ENCODE data around the gene CAPZB. TPM values are rescaled to one million over a fixed set of nuclear protein-coding genes. Genes with fewer than 3 reads are reported as not detected.

The CAPZB gene
- total RNA-seq, 1 donor from 2014 or later = 38.4 TPM

DNA sequence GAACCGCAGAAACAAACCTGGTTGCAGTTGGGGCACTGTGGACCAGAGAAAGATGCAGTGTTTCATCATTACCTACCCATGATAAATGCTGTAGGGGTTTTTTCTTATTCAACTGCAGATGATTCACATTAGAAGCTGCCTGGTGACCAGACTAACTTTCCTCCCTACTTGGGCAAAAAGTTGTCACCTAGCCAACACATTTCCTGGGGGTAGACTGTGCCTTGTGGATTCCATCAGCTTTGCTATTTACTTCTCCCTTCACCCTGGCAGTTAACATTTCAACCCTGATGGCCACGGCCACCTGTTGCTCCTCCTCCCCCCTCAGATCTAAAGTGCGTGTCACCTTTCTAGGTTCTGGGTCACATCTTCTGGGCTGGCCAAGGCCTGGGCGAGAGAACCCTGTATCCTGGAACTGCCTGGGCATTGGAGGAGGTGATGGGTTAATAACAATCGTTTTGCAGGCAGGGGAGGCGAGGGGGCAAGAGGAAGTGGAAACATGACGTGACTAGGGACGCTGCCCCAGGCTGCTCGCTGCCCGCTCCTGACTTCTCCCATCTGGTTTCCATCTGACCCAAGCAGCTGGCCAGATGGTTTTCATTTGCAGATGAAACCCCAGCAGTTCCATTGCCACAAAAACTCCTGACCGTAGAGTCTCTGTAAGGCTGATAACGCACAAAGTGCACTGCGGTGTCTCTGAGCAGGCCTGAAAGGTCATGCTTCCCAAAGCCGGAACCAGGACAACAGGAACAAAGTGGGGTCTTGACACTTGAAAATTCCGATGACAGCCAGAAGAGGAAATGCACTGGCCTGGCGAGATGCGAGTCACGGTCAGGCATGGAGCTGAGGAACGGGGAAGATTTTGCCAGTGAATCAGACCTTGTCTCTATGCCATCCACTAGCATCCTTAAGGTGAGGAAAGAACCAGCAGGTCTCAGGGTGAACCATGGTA is 36.6 kb downstream of the CAPZB start:
- no peak for DNase-seq

DNA sequence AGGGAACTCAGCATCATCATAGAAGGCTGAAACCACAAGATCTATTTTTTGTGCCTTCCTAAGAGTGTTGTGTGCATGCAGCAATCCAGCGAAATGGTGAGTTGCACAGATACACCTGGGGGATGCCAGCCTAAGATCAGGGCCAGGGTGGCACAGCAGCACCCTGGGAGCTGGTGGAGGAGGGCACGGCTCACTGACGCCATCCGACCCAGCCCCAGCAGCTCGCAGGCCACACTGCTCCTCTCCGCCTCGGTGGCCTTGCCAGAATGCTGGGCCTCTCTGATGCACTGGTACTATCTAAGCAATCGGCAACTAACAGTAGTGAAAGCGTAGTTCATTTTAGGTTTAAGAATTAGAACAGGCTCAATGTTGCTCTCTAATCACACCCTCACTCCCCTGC is 37.8 kb downstream of the CAPZB start:
- DNase-seq = no peak

DNA sequence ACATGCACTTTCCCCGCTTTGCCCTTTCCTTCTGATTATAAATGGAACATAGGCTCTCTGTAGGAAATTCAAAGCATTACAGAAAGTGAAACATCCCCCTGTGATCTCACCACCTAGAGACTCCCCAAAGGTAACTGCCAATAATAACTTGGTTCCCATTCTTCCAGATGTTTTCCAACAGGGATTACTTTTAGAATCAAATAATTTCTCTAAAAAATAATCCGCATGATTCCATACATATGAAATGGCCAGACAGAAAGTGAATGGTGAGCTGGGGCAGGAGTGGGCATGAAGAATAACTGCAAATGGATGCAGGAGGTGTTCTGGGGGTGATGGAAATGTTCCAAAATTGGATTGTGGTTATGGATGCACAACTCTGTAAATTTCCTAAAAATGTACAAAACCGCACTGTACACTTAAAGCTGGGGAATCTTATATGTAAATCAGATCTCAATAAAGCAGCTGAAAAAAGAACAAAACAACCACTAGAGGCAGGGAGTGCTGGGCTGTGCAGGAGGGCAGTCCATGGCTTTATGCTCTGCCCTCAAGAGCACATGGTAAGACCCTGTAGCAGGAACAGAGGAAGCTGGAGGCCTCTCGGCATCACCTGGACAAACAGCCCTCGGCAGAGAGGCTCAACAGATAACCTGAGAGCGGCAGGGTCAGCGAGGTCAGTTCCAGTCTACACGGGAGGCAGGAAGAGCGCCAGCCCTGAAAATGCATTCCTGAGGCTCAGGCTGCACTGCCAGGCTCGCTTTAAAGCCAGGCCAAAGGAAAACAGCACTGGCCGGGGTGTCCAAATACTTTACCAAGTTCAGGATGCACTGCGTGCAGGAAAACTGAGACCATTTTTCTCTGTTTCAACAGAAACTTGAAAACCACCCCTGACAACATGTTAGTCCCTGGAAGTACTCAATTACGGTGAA is 39.7 kb downstream of the CAPZB start:
- no peak for DNase-seq

DNA sequence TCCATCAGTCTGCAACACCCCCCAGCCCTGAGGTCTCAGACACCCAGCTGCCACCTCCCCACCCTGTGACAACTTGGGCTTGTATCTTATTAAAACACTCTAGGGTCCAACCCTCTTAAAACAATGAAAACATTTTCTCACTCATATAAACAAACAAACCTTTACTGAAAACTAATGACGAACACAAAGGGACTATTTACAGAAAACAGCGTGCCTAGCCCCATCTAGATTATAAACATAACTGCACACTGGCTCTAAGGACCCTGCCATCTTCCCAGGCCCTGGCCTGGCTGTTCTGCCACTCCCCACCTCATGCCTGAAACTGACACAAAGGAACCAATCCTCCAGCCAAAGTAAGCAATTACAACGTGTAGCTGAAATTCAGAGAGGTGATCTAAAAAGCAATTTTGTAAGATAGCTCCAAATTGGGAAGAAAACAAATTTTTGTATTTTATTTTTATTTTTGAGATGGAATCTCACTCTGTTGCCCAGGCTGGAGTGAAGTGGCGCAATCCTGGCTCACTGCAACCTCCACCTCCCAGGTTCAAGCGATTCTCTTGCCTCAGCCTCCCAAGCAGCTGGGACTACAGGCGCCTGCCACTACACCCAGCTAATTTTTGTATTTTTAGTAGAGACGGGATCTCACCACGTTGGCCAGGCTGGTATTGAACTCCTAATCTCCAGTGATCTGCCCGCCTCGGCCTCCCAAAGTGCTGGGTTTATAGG is 40.9 kb downstream of the CAPZB start:
- DNase-seq = no peak

DNA sequence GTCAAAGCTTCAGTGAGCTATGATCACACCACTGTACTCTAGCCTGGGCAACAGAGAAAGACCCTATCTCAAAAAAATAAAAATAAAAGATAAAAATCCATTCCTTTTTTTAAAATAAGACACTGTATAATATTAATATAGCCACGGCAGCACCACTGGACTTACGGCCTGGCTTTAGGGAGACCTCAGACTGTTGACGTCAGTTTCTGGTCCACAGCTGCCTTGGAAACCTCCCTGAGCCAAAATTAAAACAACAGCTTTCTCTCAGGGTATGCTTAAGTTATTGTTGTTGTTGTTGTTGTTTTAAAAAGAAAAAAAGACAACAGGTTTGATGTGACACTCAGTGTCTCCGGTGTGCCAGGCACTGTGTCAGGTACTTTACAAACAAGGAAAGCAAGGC is 42.0 kb downstream of the CAPZB start:
- DNase-seq = no peak

DNA sequence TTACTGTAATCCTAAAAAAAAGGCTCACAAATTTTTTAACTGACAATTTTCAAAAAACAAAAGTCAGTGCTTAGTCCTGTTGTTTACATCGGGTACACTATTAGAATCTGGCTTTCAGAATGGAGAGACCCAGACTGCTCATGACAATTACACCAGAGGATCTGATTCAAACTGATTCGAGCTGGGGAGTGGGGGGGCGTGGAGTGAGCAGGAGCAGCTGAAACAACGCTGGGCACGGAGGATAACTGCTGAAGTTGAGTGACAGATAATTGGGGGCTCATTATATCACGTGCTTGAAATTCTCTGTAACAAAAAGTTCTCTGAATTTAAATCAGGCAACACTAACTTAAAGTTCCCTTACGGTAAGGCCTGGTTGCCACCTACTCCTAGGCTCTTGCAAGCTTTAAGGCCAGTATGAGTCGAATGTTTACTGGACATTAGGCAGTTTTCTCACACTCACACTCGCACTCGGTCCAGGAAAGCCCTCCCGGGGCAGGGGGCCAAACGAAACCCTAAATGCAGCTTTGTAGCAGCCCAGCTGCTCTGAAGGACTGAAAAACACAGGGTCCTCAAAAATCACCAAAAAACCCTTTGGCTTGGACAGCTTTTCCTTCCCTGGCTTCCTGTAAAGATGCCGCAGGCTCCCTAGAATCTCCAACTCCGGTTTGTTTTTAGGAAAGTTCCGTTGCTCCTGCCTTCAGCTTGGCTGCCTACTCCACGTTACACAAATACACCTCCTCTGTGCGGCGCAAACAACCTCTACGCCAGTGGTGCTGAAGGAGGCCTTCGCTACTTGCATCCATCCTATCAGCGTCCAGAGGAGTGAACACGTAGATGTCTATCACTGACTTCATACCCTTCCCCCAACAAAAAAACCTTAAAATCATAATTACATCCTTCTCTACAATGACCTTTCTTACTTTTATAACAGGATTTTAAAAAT is 42.9 kb downstream of the CAPZB start:
- no peak for DNase-seq

DNA sequence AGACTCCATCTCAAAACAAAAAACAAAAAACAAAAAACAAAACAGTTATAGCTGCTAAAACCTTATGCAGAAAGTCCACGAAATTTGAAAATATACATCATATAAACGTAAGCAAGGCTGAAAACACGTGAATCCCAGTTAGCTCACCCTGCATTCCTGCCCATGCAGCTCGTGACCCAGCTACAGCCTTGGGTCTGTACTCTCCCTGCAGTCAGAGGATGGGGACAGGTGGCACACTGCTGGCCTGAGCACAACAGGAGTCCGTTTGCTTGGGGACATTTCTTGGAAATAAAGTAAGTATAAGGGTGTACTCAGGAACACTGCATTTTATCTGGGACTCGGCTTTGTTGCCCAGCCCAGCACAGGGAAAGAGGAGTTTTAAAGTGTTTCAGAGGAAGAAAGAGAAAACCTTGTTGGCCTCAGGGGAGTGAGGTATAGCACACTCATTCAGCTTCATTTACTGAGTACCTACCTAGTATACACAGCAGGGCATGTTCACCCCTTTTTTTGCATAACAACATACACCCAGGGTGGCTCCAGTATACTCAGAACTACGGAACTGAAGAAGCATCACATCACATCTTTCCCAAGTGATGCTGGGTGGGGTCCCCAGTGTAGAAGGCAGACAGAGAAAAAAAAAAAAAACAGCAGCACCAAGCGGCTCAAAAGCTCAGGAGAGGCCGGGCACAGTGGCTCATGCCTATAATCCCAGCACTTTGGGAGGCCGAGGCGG is 44.1 kb downstream of the CAPZB start:
- DNase-seq = no peak

DNA sequence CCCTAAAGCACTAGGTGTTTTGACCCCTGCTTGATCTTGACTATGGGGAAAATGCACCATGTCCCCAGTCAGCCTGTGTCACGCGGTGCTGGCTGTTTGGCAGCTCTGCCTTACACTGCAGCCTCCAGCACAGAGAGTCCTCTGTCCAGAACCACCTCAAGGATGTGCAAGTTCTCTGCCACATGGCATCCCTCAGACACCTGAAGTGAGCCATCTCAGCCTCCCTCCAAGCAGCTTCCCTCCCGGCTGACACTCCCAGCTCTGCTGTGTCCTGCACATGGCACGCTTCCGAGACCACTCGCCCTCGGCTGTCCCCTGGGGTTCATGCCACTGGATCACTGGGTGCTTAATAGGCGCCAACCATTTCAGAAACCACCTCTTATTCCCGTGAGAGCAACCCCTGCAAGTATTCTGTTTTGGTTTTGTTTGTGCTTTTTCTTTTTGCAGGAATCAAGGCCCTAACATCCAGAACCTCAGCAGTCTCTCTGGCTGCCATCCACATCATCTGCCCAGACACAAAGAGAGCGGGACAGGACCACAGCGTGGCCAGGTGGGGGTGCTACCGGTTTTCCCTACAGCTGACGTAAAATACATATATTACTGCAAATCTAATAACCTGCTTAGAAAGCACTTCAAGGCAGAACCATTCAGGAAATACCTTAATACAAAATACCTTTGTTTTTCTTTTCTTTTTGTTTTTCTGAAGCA is 45.7 kb downstream of the CAPZB start:
- DNase-seq = no peak

DNA sequence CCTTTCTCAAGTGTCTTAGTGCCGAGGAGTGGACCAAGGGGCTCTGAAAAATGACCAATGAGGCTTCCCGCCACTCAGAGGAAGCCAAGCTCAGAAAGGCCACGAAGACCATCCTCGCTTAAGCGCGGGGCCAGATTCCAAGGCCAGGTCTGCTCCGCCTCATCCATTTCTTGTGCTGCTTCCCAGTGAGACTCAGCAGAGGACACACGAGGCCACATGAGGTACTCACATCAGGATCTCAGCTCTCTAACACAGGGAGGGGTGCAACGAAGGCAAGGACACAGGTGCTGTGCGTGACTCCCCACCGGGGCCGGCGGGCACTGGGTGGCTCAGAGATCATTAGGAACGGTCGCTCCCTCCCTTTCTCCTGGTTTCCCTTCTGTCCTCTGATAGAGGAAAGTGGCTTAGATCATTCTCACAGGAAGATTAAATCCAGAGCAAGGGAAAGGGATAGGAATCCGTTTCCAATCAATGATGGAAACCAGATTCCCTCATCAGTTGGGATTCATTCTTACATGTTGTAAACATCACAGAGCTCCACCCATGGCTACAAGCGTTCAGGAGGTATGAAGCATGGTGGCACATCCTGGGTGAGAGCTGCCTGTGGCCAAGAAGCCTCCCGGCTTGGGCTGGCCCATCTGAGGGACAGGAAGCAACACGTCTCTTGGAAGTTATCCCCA is 46.7 kb downstream of the CAPZB start:
- DNase-seq = no peak

DNA sequence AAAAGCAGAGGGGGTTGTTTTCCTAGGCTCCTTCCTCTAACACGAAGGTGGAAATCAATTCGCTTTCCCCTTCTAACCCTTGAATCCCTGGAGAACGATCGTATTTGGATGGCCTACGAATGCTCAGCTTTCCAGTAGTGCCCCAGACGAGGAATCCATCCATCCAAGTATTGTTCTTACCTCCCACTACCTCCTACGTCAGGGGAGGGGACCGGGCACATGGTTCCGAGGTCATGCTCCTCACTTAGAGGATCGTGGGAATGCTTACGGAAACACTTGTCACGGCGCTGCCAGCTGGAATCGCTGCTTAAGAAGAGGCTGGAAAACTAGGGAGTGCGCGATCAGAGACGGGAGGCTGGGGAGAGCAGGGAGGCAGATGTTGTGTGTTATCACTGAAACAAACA is 47.4 kb downstream of the CAPZB start:
- no peak for DNase-seq

DNA sequence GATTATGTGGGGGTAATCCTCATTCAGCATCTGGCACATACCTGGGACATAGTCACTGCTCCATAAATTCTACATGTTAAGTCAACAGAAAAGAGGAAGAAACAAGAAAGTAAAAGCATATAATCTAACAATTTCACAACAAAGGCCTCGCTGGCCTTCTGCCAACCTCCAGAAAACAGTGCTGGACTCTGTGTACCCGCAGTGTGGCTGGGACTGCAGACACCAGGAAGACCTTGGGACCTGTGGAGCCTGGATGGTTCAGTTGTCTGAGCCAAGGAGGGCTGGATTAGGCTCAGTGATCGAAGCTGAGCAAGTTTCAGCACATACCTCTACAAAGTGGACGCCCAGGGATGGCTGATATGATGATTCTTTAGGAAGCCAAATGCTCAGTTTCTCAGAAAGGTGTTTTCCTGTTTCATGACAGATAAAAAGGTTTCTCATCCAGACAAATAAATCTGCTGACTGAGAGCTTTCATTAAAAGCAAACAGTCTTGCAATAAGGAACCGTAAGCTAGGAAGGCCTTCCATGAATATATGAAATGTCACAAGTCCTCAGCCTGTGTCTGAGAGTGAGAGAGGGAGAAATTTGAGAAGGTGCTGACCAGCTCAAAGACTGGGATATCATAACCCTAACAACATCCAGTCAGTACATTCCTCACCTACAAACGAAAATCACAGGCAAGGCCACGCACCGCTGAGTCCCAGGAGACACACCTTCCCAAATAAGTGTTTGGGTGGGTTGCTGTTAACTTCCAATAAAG is 48.4 kb downstream of the CAPZB start:
- DNase-seq = no peak

DNA sequence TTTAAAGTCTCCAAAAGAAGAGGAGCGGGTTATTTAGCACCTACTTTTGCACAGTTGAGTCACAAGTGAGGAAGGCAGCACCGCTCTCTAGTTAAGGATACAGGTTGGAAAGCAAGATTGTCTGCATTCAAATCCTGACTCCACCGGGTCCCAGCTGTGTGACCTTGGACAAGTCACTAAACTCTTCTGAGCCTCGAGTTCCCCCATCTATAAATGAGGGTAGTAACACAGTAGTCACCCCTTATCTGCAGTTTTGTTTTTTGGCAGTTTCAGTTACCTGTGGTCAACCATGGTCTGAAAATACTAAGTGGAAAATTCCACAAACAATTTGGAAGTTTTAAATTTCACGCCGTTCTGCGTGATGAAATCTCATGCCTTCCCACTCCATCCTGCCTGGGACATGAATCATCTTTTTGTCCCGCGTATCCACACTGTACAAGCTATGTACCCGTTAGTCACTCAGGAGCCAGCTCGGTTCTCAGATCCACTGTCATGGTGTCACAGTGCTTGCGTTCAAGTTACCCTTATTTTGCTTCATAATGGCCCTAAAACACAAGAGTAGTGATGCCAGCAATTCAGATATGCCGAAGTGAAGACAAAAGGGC is 49.4 kb downstream of the CAPZB start:
- no peak for DNase-seq

DNA sequence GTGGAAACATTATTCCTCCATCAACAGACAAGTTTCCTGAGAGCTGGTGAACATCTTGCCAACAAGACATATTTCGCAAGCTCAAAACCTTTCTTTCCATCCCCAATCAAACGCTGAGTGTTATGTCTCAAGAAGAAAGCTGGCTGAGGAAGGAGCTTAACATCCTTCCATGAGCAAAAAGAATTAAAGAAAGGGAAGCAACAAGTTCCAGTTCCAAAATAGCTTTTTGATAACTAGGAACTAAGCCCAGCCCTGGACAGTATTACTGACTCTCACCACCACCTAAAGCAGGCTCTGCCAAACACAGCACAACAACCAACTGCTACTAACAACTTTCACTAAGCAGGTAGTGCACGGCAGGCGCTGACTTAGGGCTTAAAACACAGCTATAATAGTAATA is 50.2 kb downstream of the CAPZB start:
- no peak for DNase-seq

DNA sequence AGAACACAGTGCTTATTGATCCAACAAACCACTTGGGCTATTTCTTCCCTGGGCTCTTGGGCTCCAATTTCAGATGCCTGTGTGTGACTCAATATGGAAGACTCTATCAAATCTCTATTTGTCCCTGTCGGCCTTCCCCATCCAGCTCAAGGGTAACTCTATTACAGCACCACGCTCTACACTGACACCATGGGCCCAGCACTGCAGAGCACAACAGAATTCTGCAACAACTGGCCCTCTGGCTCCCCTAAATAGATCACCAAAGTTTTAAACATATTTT is 51.7 kb downstream of the CAPZB start:
- no peak for DNase-seq

DNA sequence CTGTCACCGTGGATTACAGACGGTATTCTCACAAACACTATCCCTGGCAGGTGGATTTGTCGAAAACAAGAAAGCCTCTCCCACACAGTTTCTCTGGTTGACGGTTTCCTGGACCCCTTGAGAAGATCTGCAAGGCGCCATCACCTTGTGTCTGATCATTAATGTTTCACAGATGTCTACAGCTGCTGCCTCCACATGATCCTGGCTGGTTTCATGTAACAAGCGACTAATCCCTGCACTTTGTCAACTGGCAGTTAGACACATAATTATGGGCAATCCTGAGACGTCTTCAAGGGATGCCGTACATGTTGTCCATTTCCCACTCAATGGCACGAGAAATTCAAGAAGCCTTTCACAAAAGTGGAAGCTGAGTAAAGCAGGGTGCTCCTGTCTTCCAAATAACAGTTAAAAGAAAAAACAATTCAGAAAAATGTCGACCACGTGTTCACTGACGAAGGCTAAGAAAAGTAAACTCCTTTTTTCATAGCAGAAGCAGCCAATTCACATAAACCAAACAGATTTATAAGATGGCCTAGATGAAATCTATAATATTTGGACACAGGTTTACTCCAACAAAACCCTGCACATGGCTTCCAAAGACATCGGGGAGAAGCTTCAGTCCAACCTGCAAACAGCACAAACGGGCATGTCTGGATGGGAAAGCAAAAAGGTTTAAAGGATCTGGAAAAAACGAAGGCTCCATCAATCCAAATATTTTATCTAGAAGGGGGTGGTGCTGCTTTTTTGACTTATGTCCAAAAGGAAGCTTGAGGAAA is 52.2 kb downstream of the CAPZB start:
- no peak for DNase-seq

DNA sequence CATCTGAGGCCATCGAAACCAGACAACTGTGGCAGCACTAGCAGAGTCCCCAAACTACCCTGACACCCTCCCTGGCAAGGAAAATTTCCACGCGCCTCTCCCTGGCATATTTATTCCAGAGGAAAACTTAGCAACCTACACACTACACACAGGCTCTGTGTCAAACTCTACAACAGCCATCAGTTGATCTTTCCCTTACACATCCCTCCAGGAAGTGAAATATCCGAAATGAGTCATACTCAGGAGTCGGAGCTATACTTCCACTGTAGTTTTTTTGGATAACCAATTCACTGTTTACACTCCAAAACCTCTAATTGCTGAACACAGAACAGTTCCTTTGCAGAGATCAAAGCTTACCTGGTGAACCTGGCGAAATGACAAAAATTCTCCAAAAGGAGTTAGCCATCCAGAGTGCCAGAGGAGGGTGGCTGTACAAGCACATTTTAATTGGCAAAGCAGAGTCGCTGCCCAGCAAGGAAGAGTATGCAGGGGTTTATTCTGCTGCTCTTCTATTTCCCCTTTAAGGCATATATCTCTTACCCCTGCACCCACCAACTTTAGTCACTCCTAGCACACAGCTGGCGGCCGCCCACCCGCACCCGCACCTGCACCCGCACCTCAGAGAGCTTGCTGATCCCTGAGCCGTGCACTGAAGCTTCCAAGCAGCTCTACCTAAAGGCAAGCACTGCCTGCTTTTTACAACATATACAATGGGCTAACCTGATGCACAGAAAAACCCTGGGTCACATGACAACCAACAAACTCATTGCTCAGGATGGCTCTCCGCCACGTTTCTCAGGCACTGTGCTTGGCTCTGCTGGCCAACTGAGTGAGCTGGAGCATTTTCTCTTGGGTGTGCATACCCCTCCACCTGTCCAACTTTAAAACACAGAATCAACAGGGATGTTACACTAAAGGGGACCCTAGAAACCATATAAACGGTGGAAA is 54.9 kb downstream of the CAPZB start:
- no peak for DNase-seq
